HG03439 (cell line): ENCODE measurements around the gene USE1.

ENCODE experiments used
- ATAC-seq: cut with Tn5 transposase; IDR thresholded peaks from one replicate; pipeline ENCODE4 v1.9.1; 2021; ENCODE audit warnings: mild to moderate bottlenecking, moderate library complexity; ENCODE audit not compliant: unreplicated experiment

Gene USE1

DNA sequence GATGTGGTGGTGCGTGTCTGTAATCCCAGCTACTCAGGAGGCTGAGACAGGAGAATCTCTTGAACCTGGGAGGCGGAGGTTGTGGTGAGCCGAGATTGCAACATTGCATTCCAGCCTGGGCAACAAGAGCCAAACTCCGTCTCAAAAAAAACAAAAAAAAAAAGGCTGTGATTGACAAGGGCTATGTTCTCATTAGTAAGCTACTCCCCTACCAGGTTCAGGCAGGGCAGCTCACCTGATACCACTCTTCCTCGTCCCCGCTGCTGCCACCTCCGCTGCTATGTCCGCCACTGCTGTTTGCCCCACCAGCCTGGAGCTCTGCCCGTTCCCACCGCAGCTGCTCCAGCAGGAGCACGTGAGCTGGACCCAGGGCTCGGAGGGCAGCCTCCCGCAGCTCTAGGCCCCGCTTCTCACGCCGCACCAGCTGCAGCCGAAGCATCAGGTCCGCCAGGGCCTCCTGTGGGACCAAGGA is 40.0 kb downstream of the USE1 start:
- no peak for ATAC-seq

DNA sequence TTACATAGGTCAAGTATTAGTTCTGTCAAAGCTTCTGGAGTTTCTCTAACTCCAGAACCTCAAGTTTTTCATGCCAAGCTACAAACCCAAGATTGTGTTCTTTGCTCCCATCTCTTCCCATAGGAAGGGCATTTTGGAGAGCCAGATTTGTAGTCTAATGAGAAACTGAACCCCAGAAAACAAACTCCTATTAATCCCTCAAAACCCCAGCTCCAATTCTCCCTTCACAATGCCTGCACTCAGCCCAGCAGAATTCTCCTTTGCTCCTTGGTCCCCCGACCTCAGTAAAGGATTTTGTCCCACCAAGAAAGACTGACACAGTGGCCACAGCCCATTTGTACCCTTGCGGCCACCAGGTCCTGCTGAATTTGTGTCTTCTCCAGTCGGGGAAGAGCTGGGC is 41.0 kb downstream of the USE1 start:
- ATAC-seq: no peak

DNA sequence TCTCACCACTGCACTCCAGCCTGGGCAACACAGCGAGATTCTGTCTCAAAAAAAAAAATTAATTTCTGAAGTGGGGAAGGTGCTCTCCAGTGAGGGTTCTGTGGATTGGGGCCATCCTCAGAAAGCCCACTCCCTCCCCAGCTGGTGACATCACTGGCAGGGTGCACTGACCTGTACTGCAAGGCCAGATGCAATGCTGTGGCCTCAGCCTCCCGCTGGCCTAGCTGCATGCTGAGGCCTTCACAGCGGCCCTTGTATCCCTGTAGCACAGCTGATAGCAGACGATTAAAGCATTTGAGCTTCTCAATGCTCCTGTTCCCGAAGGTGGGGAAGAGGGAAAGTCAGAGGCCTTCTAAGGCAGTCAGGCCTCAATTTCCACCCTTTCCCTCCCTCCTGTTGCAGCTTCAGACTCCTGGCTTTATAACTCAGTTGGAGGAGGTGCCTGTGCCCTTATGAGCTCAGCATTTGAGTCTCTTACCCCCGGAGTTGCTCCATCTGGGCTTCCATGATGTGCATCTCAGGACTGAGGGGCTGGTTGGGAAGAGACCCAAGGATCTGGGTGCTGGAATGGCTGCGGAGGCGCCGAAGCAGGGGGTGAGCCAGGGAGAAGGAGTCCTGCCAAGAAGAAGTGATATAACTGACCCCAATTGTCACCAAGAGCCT is 44.1 kb downstream of the USE1 start:
- no peak for ATAC-seq

DNA sequence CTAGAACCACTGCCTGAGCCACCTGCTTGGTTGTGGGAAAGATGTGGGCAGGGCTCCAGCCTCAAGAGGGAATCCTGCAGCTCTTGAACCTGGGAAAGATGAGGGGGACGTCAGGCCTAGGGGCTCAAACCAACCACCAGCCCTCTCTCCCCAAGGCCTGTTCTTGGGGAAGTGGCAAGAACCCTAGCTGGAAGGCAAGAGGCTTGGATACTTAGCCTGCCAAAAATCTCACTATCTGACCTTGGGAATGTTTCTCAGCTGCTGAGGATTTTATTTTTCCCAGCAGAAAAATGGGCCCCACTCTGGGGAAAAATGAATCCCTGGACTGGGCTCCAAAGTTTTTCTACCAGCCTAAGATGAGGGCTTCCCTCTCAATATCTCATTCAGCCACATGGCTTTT is 44.8 kb downstream of the USE1 start:
- no peak for ATAC-seq

DNA sequence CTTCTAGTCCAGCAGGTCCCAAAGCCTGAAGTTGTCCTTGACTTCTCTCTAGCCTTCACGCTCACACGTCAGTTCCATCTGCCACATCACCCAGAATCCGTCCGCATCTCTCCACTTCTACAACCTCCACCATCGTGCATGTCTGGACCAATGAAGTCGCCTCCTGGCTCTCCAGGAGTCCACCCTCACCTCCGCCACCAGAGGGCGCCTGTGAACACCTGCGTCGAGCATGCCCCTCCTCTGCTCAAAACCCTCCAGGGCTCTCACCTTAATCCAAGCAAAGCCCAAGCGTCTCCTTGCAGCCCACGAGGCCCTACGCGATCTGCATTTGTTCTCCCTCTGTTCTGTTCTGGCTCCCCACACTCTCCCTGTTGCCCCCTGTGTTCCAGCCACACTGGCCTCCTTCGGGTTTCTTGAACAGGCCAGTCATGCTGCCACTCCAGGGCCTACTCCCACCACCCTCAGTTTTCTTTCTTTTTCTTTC is 45.7 kb downstream of the USE1 start:
- no peak for ATAC-seq

DNA sequence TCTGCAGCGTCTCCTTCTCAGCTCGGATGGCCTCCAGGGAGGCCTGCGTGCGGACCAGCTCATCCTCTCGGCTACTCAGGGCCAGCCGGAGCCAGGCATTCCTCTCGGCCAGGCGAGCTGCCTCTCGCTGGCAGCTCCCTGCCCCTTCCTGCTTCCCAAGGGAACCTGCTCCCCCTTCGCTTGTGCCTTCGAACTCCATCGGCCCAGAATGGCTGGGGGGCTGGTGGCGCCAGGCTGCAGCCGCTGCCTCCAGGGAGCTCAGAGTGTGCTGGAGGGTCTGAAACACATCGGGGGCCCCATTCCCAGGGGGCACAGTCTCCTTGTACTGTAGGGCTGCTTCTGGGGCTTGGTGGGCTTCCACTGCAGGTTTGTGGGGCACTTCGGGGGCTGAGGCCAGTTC is 47.4 kb downstream of the USE1 start:
- ATAC-seq: no peak

DNA sequence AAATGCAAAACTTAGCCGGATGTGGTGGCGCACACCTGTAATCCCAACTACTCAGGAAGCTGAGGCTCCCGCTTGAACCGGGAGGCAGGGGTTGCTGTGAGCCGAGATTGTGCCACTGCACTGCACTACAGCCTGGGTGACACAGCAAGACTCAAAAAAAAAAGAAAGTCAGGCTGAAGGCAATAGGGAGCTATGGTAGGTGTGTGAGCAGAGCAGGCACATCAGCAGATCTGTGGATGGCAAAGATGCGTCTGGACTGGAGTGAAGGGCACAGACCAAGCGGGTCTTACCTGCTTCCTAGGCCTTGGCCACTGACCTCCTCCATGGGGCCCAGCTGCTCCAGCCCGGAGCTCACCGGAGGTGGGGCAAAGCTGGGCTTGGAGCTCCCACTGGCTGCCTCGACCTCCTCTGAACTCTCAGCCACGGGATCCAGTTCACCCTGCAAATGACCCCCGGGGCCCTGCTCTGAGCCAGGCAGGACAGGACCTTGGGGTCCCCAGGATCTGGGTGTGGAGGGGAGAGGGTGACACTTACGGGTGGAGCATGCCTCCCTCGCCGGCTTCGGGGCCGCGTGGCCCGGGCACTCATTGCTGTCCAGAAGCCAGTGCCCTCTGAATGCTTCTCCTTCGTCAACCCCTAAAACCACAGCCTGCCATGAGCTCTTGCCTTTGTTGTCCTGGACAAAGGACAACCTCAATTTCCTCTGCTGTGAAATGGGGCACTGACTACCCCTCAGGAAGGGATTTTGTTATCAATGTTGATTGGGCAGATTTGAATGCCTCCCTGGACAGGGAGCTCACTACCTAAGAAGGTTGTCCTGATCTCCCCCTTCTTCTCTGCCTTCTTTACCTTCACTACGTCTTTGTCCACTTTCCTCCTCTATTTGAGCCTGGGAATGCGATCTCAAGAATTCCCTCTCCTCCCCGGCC is 48.8 kb downstream of the USE1 start:
- ATAC-seq: no peak

DNA sequence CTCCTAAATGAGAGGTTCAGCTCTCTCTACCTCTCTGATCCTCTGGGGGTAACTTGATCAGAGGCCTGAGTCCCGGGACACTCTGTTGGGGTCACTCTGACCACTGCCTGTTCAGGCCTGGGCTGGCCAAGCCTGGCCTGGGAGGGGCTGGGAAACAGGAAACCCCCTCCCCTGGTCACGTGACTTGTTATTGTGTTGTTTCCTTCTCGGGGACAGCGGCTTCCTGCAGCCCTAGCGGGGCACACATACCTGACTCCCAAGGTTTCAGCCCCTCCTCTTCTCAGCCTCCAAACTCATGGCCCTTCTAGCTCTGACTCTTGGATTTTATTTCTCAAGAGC is 49.5 kb downstream of the USE1 start, which contains the start of gene USHBP1:
Gene USHBP1, minus strand, starts transcription at position 105 of the 339 bp plus-strand sequence. CDS start 446 bp downstream, outside the sequence.
- no peak for ATAC-seq

DNA sequence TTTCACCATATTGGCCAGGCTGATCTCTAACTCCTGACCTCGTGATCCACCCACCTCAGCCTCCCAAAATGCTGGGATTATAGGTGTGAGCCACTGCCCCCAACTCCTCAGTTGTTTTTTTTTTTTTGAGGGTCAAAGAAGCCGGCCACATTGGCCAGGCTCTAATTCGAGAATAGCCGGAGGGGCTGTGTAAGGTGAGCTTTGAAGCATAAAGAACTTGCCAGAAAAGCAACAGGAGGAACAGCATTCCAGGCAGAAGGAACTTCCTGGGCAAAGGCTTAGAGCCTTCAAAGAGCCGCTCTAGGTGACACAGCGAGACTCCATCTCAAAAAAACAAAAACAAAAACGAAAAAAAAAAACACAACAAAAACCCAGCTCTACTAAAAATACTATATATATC is 50.9 kb downstream of the USE1 start:
- no peak for ATAC-seq

DNA sequence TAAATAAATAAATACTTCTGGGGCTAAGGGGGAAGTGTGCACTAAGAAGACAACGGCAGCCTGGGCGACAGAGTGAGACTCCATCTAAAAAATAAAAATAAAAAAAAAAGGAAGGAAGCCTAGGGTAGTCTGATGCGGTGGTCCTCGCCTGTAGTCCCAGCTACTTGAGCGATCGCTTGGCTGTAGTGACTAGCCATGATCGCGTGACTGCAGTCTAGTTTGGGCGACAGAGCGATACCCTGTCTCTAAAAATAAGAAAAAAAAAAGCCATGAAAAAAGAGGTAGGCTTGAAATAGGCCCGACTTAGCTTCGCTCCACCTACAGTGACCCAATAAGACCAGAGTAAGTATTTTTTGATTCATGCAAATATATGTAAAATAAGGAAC is 51.4 kb downstream of the USE1 start:
- no peak for ATAC-seq

DNA sequence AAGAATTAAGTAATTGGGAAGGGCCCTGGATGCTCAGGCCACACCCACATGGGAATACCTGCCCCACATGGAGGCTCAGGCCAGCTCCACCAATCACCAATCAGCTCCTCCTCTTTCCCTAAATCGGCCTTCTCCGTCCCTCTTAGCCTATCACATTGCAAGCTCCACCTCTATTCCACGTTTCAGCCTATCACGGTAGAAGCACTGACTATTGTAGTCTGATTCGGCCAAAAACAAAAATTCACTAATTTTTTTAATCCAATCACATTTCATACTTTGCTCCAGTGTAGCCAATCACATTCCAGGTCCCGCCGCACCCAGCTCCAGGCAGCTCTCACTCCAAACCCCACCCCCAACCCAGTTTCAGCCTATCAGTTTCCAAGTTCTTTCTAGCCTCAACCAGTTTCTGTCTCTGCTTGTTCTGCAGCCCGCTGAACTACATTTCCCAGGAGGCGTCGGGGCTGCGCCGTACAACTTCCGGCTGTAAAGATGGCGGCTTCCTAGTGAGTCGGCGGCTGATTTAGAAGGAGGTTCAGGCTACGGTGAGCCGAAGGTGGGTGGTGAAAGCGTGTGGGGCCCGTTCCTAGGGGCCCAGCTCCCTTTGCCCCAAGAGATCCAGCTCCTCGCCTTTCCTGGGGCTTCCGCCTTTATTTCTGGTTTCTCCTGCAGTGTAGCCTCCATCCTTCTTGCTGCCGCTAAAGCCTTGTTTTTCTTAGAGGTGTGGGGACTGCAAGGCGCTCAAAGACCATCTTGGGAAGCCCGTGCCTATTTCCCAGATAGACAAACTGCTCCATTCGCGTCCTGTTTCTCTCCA is 52.0 kb downstream of the USE1 start, which contains the start of gene BABAM1:
Gene BABAM1, plus strand, starts transcription at position 469 of the 814 bp plus-strand sequence. CDS start 1,364 bp downstream, outside the sequence.
- peak; percentile 92 for ATAC-seq

DNA sequence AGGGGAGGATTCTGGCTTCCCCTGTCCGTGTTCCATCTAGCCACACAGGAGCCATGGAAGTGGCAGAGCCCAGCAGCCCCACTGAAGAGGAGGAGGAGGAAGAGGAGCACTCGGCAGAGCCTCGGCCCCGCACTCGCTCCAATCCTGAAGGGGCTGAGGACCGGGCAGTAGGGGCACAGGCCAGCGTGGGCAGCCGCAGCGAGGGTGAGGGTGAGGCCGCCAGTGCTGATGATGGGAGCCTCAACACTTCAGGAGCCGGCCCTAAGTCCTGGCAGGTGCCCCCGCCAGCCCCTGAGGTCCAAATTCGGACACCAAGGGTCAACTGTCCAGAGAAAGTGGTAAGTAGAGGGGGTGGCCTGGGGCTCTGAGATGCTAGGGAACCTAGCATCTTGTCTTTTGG is 53.6 kb downstream of the USE1 start:
- no peak for ATAC-seq
